ENCODE measurements around the gene STARD10.

DNA sequence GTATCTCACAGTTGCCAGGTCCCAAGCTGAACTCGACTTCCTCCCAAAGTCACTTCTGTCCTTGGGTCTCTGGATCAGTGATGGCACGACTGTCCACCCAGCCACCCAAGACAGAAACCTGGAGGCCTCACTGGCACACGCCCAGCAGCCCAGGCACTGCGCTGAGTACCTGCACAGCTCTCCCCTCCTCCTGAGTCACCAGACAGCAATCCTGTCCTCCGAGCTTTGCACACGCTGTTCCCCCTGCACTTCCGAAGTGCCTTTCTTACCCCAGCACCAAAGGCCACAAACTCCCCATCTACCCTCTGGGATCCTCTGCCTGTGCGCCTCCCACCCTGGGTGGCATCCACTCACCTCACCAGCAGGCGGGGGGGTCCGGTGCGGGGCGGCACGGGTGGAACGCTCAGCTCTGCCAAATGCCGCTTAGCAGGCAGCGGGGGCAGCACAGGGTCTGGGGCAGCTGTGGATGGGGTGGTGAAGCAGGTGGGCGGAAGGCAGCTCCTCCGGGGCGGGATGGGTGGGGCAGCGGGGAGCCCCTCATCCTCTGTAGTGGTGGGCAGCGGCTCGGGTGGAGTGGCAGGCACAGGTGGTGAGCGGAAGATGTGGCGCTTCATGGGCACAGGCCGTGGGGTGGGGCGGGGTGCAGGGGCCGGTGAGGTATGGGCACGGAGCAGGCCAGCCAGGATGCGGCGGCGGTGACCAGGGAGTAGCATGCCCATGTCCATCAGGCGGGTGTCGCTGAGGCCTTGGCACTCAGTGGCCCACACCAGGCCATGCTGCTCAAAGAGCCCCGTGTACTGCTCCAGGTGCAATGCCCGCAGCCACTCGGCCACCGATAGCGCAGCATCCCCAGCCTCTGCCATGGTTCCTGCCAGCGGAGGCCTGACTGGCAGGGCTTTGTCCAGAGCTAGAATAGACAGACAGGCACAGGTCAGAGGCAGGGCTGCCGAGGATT is 67.3 kb downstream of the STARD10 start:
- TF ChIP-seq, protein P1, sequence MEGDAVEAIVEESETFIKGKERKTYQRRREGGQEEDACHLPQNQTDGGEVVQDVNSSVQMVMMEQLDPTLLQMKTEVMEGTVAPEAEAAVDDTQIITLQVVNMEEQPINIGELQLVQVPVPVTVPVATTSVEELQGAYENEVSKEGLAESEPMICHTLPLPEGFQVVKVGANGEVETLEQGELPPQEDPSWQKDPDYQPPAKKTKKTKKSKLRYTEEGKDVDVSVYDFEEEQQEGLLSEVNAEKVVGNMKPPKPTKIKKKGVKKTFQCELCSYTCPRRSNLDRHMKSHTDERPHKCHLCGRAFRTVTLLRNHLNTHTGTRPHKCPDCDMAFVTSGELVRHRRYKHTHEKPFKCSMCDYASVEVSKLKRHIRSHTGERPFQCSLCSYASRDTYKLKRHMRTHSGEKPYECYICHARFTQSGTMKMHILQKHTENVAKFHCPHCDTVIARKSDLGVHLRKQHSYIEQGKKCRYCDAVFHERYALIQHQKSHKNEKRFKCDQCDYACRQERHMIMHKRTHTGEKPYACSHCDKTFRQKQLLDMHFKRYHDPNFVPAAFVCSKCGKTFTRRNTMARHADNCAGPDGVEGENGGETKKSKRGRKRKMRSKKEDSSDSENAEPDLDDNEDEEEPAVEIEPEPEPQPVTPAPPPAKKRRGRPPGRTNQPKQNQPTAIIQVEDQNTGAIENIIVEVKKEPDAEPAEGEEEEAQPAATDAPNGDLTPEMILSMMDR (IDR thresholded peaks at IDR 0.05; ENCODE audit: low read length), result no peak
- no peak for TF ChIP-seq EZH2 (IDR thresholded peaks at IDR 0.05; ENCODE audit: borderline replicate concordance, low read length)
